Measurements from ENCODE around the gene ZNF101. TPM values are rescaled to one million over a fixed set of nuclear protein-coding genes. Genes with fewer than 3 reads are reported as not detected.

Gene ZNF101
- total RNA-seq, 3 donors from 2014 or later (not counting 1 experiment from before 2014, with no cell fraction given), result 35.7 to 58.7 (median 41.0) TPM

DNA sequence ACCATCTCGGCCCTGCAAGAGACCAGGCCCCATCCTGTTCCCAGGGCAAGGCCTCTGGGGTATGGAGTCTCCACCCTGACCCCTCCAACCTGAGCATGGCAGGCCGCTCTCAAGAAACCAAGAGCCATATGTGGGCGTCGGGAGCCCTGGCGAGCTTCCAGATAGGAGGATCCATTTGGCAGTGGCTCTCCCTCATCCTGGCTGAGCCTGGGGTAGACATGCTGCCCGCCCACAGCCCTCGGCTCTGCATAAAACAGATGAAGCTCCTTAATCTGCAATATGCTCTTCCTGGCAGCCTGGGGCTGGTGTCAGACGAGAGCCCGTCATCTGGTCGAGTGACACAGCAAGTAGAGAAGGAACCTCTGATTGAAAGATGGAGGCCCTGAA, 11.2 kb upstream of the ZNF101 start:
- Mint-ChIP-seq H3K9me3 (no peaks in the 10 kb centered on the region), H3K27me3 (ENCODE audit: low read depth in 2 of 2) (no peaks in the 10 kb centered on the region), H3K36me3 (no peaks in the 10 kb centered on the region), H3K4me1 (peaks cover 16 to 22% of the 10 kb centered on the region in 2 donors), H3K4me3 (no peak overlapping the region), H3K27ac (no peak overlapping the region)
- DNase-seq, result no peak
- Histone ChIP-seq H3K4me1 (ENCODE audit: control insufficient read depth, insufficient read depth, low read length) (peaks cover 14% of the 10 kb centered on the region), H3K36me3 (ENCODE audit: control insufficient read depth, insufficient read depth, low read length) (peaks cover 72% of the 10 kb centered on the region), H3K27me3 (ENCODE audit: control insufficient read depth, insufficient read depth, low read length) (no peaks in the 10 kb centered on the region), H3K4me3 (ENCODE audit: low read length) (no peak overlapping the region), H3K9me3 (ENCODE audit: control insufficient read depth, insufficient read depth, low read length) (no peaks in the 10 kb centered on the region), H3K27ac (ENCODE audit: low read length) (no peak overlapping the region)
- WGBS (ENCODE audit: insufficient coverage), result 96% methylated on average over 10 of the region's 10 CpGs
- intact Hi-C loops (cut with micrococcal nuclease), result no loop called here
- no peak for ATAC-seq
- TF ChIP-seq, protein P1, sequence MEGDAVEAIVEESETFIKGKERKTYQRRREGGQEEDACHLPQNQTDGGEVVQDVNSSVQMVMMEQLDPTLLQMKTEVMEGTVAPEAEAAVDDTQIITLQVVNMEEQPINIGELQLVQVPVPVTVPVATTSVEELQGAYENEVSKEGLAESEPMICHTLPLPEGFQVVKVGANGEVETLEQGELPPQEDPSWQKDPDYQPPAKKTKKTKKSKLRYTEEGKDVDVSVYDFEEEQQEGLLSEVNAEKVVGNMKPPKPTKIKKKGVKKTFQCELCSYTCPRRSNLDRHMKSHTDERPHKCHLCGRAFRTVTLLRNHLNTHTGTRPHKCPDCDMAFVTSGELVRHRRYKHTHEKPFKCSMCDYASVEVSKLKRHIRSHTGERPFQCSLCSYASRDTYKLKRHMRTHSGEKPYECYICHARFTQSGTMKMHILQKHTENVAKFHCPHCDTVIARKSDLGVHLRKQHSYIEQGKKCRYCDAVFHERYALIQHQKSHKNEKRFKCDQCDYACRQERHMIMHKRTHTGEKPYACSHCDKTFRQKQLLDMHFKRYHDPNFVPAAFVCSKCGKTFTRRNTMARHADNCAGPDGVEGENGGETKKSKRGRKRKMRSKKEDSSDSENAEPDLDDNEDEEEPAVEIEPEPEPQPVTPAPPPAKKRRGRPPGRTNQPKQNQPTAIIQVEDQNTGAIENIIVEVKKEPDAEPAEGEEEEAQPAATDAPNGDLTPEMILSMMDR (IDR thresholded peaks at IDR 0.05), result no peak

DNA sequence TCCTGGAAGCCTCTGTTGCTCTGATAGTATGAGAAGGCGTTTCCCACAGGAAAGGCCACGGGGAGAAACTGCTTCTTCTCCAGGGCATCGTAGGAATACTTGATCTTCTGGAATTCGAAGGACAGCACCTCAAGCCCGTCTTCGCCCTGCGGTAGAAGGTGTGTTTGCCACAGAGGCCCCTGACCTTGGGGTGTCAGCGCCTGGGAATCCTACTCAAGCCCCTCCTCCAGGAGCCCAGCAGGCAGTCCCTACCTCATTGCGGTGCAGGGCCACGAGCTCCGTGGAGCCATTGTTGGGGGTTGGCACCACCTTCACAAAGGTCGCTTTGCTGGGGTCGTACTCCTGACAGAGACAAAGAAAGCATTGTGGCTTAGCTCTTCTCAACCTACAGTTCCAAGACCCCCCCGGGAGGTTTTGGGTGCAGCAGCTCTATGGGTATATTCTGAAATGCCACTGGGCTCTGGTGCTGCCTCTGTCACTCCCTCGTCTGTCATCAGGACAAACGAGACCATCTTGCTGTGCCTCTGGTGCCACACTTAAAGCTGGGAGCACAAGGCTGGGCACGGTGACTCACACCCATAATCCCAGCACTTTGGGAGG, 8.9 kb upstream of the ZNF101 start:
- intact Hi-C loops (cut with micrococcal nuclease), result no loop called here
- Histone ChIP-seq H3K27me3 (ENCODE audit: control insufficient read depth, insufficient read depth, low read length) (no peaks in the 10 kb centered on the region), H3K36me3 (ENCODE audit: control insufficient read depth, insufficient read depth, low read length) (peaks cover 49% of the 10 kb centered on the region), H3K27ac (ENCODE audit: low read length) (no peak overlapping the region), H3K4me3 (ENCODE audit: low read length) (no peak overlapping the region), H3K9me3 (ENCODE audit: control insufficient read depth, insufficient read depth, low read length) (no peaks in the 10 kb centered on the region), H3K4me1 (ENCODE audit: control insufficient read depth, insufficient read depth, low read length) (peaks cover 30% of the 10 kb centered on the region)
- no peak for ATAC-seq
- Mint-ChIP-seq H3K27me3 (ENCODE audit: low read depth in 2 of 2) (no peaks in the 10 kb centered on the region), H3K4me3 (no peak overlapping the region), H3K4me1 (peaks cover 28 to 30% of the 10 kb centered on the region in 2 donors), H3K36me3 (no peaks in the 10 kb centered on the region), H3K27ac (no peak overlapping the region), H3K9me3 (no peaks in the 10 kb centered on the region)
- TF ChIP-seq, protein P1 (IDR thresholded peaks at IDR 0.05), result no peak
- 96% methylated on average over 17 of the region's 17 CpGs for WGBS (ENCODE audit: insufficient coverage)
- DNase-seq, result no peak

DNA sequence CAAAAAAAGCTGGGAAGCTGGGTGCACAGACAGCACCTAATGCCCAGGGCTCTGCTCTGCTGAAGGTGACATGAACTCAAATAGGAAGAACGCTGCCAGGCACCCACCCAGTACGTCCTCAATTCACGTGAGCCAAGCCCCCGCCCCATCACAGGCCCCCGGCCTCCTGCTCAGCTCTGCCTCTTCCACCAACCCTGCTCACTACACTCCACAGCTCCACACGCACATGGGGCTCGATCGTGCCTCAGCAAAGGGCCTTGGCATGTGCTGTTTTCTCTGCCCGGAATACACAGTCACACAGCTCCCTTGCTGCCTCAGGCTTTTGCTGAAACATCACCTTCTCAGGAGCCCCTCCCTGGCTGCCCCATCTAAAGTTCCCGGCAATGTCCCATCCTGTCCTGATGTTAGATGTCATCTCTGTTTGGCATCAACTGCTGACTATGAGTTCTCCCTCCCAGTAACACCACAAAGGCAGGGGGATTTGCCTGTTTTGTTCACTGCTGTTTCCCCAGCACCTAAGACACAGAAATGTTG, 7.4 kb upstream of the ZNF101 start:
- peaks cover 35% of the 10 kb centered on the region for H3K36me3 ChIP-seq (ENCODE audit: control insufficient read depth, insufficient read depth, low read length)
- DNase-seq (no peak), ATAC-seq (no peak)
- H3K36me3 Mint-ChIP-seq, result no peaks in the 10 kb centered on the region
- peaks cover 36% of the 10 kb centered on the region for H3K4me1 ChIP-seq (ENCODE audit: control insufficient read depth, insufficient read depth, low read length)
- H3K27ac Mint-ChIP-seq, result peak overlapping the region; percentile 95 to 98
- H3K4me3 Mint-ChIP-seq, result no peak overlapping the region
- TF ChIP-seq, protein P1 (IDR thresholded peaks at IDR 0.05), result no peak
- H3K27me3 Mint-ChIP-seq (ENCODE audit: low read depth in 2 of 2), result no peaks in the 10 kb centered on the region
- no peaks in the 10 kb centered on the region for H3K9me3 Mint-ChIP-seq
- no peaks in the 10 kb centered on the region for H3K27me3 ChIP-seq (ENCODE audit: control insufficient read depth, insufficient read depth, low read length)
- H3K9me3 ChIP-seq (ENCODE audit: control insufficient read depth, insufficient read depth, low read length), result no peaks in the 10 kb centered on the region
- peaks cover 28 to 30% of the 10 kb centered on the region in 2 donors for H3K4me1 Mint-ChIP-seq
- 92% methylated on average over 10 of the region's 10 CpGs for WGBS (ENCODE audit: insufficient coverage)
- peak overlapping the region; percentile 35 for H3K27ac ChIP-seq (ENCODE audit: low read length)
- intact Hi-C loops (cut with micrococcal nuclease), result no loop called here
- H3K4me3 ChIP-seq (ENCODE audit: low read length), result no peak overlapping the region
